ENCODE data around the gene LCOR.

Gene LCOR

GRCh38 chr10:97012470-97012869, 180.4 kb downstream of the LCOR start:
- DNase-seq (ENCODE audit: low read depth, low spot score) = no peak

DNA sequence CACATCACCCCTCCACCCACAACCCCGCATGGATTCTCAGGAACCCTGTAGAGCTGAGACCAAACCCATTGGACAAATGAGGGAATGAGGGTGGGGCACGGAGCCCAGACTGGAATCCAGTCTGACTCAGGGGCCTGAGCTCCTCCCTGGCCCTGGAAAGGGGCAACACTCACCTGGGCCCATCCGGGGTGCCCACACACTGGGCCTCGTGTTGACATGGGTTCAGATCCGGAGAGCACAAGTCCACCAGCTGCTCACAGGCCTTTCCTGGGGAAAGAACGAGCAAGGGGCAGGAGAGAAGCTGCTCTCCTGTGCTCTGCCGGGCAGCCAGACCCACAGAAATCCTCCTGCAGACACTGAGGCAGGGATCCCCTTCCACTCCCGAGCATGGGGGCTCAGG, 181.5 kb downstream of the LCOR start:
- no peak for DNase-seq (ENCODE audit: low read depth, low spot score)

DNA sequence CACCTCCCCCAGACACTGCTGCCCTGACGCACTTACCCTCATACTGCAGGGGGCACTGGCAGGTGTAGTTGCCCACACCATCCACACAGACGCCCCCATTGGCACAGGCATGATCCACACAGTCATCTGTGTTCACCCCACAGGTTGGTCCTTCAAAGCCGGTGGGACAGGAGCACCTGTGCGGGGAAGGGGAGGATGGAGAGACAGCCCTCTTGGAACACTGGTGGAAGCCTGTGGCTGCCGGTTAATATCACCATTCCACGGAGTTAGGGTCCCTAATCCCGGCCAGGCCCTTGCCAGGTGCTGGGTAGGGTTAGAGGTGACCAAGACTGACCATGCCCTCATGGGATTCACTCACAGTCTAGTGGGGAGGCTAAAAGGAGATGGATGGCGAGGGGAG, 181.9 kb downstream of the LCOR start:
- no peak for DNase-seq (ENCODE audit: low read depth, low spot score)

DNA sequence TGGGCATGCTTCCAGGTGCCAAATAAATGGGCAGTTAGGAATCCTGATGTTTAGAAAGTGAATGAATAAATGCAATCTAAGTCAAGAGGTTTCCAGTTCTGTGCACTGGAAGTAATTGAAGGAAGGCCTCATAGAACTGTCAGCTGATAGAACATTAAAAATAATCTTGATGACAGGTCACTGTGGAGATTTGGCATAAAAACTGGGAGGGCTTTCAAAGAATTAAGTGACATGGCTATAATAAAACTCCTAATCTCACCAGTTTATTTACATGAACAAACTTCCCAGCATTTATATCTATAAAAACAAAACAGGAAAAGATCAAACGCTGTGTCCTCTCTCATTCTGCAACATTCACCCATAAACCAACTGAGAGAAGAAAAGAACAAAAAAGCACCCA, 183.1 kb downstream of the LCOR start:
- no peak for DNase-seq (ENCODE audit: low read depth, low spot score)

GRCh38 chr10:97016728-97017473, 184.8 kb downstream of the LCOR start:
- no peak for DNase-seq (ENCODE audit: low read depth, low spot score)

GRCh38 chr10:97017474-97017903, 185.4 kb downstream of the LCOR start:
- DNase-seq (ENCODE audit: low read depth, low spot score) = no peak

DNA sequence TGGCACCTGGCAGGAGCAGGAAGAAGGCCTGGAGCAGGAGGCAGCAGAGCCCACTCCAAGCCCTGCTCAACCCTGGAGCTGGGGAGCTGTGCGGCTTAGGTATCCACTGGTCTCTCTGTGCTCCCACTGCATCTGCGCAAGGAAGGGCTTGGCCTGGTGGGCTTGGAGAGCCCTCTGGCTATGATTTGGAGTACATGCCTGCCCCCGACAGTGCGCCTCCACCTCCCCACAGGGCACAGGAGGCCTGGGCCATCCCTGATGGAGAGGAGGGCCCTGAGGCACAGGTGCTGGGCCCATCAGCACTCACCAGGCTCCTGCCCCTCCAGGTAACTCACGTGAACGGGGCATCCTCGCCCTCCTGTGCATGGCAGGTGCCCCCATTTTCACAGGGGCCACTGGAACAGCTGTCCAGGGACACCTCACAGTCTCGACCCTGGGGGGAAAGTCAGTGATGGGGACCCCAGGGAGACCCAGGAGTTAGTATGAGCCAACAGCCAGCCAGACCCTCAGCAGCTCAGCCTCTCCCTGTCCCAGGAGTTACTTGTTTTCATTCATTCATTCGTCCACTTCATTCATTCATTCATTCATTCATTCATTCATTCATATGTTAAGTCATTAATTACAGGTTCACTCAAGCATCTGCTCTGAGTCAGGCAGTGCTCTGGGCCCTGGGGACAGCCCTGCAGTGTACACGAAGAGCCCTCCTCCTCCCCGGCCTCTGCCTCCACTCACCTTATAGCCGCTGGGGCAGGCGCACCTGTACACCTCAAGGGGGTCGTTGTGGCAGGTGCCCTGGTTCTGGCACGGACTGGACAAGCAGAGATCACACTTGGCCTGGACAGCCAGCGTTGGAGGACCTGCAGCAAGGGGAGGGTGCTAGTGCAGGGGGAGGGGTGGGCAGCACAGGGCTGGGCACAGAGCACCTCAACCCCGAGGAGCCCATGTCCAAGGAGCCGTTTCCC, 186.4 kb downstream of the LCOR start:
- DNase-seq (ENCODE audit: low read depth, low spot score) = no peak

DNA sequence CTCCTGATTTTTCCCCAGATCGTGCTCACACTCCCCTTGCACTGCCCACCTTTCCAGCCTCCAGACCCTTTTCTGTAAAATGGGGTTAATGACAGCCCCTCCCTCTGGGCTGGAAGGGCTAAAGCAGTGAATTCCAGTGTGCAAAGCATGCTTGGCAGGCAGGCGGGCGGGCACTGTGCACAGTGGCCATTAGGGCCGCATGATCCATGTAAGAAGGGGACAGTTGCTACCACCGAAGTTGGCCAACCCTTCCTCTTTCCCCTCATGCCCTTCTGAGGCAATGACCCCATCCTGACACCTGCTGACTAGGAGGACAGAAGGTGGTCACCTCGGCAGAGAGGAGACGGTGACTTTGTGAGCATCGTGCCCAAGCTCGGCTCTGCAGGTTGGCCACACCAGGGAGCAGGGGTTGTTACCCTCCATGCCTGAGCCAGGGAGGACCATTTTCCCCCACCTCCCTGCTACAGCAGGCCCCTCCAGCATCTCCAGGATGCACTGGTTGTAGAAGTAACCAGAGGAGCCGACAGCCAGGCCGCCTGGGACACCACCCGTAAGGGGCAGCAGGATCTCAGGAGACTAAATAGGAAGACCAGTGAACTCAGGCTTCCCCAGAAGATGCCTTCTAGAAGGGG, 187.2 kb downstream of the LCOR start:
- no peak for DNase-seq (ENCODE audit: low read depth, low spot score)

- DNase-seq (ENCODE audit: low read depth, low spot score) = no peak
Measured at GRCh38 chr10:97020452-97021400, 188.6 kb downstream of the LCOR start.

DNA sequence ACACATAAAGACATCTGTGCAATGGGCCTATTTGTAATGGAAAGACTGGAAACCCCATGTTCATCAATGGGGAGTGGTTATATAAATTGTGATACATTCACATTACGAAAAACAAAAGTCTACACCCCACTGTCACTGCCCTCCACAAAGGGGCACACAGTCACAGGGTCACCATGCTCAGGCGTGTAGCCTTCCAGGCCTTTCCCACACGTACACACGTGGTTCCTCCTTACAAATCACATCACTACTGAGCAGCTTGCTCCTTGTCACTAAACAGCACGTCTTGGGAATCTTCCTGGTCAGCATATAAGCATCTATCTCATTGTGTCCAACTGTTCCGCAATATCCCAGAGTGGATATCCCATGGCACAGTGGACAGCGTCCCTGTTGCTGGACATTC, 190.5 kb downstream of the LCOR start:
- no peak for DNase-seq (ENCODE audit: low read depth, low spot score)

- no peak for DNase-seq (ENCODE audit: low read depth, low spot score)
Measured at GRCh38 chr10:97023401-97024167, 191.5 kb downstream of the LCOR start.

DNA sequence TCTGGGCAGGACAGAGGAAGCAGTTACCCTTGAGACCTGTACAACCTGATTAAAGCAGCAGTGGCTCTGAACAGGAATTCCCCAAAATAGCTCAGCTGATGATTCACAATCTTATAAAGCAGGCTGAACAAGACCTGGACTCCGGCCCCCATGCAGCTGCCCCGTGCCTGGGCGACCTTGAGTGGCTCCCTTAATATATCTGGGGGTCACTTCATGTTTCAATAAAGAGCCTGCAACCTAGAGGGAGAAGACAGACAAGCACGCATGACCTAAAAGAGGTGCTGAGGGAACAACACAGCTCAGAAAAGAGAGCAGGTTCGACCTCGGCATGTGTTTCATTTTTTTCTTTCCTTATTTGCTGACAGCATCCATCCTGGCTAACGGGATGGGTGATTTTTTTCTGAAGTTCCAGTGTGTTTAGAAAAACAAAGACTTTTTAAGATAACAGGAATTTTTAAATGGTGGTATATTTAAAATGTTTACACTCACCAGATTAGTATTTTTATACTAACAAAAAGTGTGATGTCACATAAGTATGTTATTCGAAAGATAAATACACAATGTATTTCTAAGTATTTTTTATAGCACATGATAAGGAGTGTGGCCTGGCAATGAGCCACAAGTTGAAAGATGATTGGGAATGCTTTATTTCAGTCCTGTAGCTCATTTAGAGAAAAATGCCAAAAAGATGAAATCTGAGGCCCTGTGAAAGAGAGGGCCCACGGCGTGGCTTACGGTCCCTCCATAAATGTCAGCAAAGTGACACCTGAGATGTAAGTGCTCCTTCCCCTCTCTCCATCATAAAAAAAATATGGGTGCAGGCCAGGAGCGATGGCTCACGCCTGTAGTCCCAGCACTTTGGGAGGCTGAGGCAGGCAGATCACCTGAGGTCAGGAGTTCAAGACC, 192.3 kb downstream of the LCOR start:
- DNase-seq (ENCODE audit: low read depth, low spot score) = peak; percentile 39

DNA sequence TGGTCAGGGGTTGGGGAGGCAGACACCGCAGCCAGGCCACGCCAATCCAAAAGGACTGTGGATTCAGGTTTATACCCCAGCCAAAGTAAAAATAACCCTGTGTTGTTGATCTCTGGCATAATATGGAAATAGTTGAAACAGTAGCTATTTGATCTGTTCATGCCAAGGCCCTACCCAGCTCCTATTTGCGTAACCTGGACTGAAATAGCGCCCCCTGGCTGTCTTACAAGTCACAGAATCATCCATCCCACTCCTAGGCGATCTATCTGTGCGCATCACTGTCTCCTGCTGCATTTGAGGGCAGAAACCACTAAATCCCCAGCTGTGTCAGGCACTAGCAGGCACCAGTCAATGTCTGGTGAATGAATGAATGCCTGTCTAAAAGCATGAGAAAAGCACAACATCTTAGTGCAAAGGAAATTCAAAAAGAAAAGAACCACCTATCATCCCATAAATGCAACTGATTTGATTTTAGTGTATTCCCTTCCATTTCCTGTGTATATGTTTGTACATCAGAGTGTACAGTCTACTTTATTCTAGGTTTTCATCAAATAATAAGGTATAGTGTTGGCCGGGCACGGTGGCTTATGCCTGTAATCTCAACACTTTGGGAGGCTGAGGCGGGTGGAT, 193.6 kb downstream of the LCOR start:
- DNase-seq (ENCODE audit: low read depth, low spot score) = no peak

- DNase-seq (ENCODE audit: low read depth, low spot score) = no peak
Measured at GRCh38 chr10:97028126-97028831, 196.2 kb downstream of the LCOR start.

DNA sequence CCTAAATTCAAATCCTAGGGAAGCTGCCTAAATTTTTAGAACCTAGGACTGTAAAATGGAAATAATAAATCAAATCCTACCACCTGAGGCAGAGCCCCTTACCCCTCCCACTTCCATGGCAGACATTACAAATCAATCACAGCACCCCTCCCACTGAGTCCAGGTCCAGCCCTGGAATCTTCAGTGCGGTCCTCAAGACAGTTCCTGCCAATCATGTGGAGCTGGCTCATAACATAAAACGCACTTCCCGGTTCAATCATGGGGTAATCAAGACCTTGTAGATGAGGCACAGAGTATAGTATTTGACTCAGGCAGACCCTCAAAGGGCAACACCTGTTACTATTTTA, 196.7 kb downstream of the LCOR start:
- no peak for DNase-seq (ENCODE audit: low read depth, low spot score)

GRCh38 chr10:97029271-97029670, 197.2 kb downstream of the LCOR start:
- no peak for DNase-seq (ENCODE audit: low read depth, low spot score)

GRCh38 chr10:97030894-97031293, 198.8 kb downstream of the LCOR start:
- no peak for DNase-seq (ENCODE audit: low read depth, low spot score)

DNA sequence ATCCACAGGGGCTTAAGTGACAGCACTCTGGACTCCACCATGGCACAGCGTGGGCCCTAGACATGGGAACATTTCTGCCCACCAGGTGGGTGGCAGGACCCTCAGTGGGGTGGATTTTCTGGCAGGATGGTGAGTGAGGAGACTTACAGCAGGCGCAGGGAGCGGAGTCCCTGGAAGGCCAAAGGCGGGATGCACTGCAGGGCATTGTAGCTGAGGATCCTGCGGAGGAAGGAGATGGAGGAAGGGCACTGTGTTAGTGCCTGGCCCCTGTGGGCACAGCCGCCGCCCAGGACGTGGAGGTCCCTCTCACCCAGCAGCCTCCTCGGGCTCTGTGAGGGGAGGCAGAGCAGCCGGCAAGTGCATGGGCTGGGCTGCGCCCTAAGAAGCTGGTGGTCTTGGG, 199.4 kb downstream of the LCOR start:
- DNase-seq (ENCODE audit: low read depth, low spot score) = no peak

All from brain pericyte (primary cell).